ENCODE data around the gene TIGD6. TPM values are rescaled to one million over a fixed set of nuclear protein-coding genes. Genes with fewer than 3 reads are reported as not detected.

TIGD6 gene
- total and polyA plus RNA-seq, 12 donors: 2.1 to 4.2 (median 2.8) TPM

GRCh38 chr5:150016537-150016936 lies 16.1 kb upstream of the TIGD6 start:
- Histone ChIP-seq H3K4me3 (no peak overlapping the region), H3K9me3 (peaks cover 0 to 19% (median 3%) of the 10 kb centered on the region in 11 donors), H3K27me3 (no peaks in the 10 kb centered on the region), H3K36me3 (peaks cover 0 to 100% (median 72%) of the 10 kb centered on the region in 9 donors), H3K4me1 (peaks cover 0 to 22% (median 13%) of the 10 kb centered on the region in 9 donors), H3K27ac (no peak overlapping the region)
- DNase-seq (no peak), ATAC-seq (no peak)
- TF ChIP-seq, protein P1, sequence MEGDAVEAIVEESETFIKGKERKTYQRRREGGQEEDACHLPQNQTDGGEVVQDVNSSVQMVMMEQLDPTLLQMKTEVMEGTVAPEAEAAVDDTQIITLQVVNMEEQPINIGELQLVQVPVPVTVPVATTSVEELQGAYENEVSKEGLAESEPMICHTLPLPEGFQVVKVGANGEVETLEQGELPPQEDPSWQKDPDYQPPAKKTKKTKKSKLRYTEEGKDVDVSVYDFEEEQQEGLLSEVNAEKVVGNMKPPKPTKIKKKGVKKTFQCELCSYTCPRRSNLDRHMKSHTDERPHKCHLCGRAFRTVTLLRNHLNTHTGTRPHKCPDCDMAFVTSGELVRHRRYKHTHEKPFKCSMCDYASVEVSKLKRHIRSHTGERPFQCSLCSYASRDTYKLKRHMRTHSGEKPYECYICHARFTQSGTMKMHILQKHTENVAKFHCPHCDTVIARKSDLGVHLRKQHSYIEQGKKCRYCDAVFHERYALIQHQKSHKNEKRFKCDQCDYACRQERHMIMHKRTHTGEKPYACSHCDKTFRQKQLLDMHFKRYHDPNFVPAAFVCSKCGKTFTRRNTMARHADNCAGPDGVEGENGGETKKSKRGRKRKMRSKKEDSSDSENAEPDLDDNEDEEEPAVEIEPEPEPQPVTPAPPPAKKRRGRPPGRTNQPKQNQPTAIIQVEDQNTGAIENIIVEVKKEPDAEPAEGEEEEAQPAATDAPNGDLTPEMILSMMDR (IDR thresholded peaks at IDR 0.05): no peak
- intact Hi-C loops (cut with DNase I): no loop called here

GRCh38 chr5:150015415-150015814 lies 15.0 kb upstream of the TIGD6 start:
- no peak overlapping the region for H3K4me3 ChIP-seq
- TF ChIP-seq, protein P1 (IDR thresholded peaks at IDR 0.05): no peak
- H3K36me3 ChIP-seq: peaks cover 0 to 100% (median 67%) of the 10 kb centered on the region in 9 donors
- H3K27me3 ChIP-seq: no peaks in the 10 kb centered on the region
- peaks cover 0 to 19% (median 3%) of the 10 kb centered on the region in 11 donors for H3K9me3 ChIP-seq
- intact Hi-C loops (cut with DNase I): no loop called here
- DNase-seq (no peak), ATAC-seq (no peak)
- WGBS, 2 donors: 98 to 99% methylated on average over 3 of the region's 3 CpGs
- H3K4me1 ChIP-seq: peaks cover 0 to 14% (median 3%) of the 10 kb centered on the region in 9 donors
- no peak overlapping the region for H3K27ac ChIP-seq

GRCh38 chr5:150014456-150014855 lies 14.0 kb upstream of the TIGD6 start:
- intact Hi-C loops (cut with DNase I): no loop called here
- H3K27me3 ChIP-seq: no peaks in the 10 kb centered on the region
- 95 to 99% methylated on average over 3 of the region's 3 CpGs for WGBS, 2 donors
- H3K36me3 ChIP-seq: peaks cover 0 to 100% (median 70%) of the 10 kb centered on the region in 9 donors
- DNase-seq: no peak
- peaks cover 0 to 15% (median 6%) of the 10 kb centered on the region in 9 donors for H3K4me1 ChIP-seq
- TF ChIP-seq, protein P1 (IDR thresholded peaks at IDR 0.05): no peak
- H3K9me3 ChIP-seq: peaks cover 0 to 19% (median 3%) of the 10 kb centered on the region in 11 donors
- ATAC-seq: no peak
- H3K4me3 ChIP-seq: no peak overlapping the region
- no peak overlapping the region for H3K27ac ChIP-seq

- ATAC-seq: no peak
- 91 to 97% methylated on average over 4 of the region's 4 CpGs for WGBS, 2 donors
- TF ChIP-seq, protein P1 (IDR thresholded peaks at IDR 0.05): no peak
Measured at GRCh38 chr5:150013931-150014330, 13.5 kb upstream of the TIGD6 start.

More at GRCh38 chr5:150013931-150014330, 13.5 kb upstream of the TIGD6 start:
- no peaks in the 10 kb centered on the region for H3K27me3 ChIP-seq
- H3K36me3 ChIP-seq: peaks cover 0 to 100% (median 64%) of the 10 kb centered on the region in 9 donors
- intact Hi-C loops (cut with DNase I): no loop called here
- DNase-seq: no peak
- H3K9me3 ChIP-seq: peaks cover 0 to 19% (median 3%) of the 10 kb centered on the region in 11 donors
- H3K4me3 ChIP-seq: no peak overlapping the region
- no peak overlapping the region for H3K27ac ChIP-seq
- peaks cover 0 to 20% (median 9%) of the 10 kb centered on the region in 9 donors for H3K4me1 ChIP-seq

Data from heart right ventricle (tissue), 16 donors.